H1 (cell line): ENCODE results near the gene ANKRD11.

ENCODE experiments used
- ATF3 ChIP-seq: IDR thresholded peaks from 2 replicates; pipeline ENCODE4 v1.6.1; 2011; ENCODE audit warnings: low read depth, mild to moderate bottlenecking, low read length; ENCODE audit not compliant: insufficient read depth
- CTCF ChIP-seq, 3 experiments: IDR thresholded peaks; 1 replicate in 2 of 3; 2 replicates in 1 of 3; pipeline versions ENCODE4 v1.5.1 to v1.6.1; 2011; ENCODE audit warnings: low read length in 3 of 3, mild to moderate bottlenecking in 3 of 3, inconsistent platforms in 2 of 3, low read depth in 1 of 3, moderate library complexity in 1 of 3; ENCODE audit not compliant: insufficient read depth in 1 of 3; ENCODE audit errors: control extremely low read depth in 1 of 3
- EP300 ChIP-seq, 2 experiments: IDR thresholded peaks; 1 replicate in 1 of 2; 2 replicates in 1 of 2; pipeline ENCODE4 v1.6.1; 2011 to 2012; ENCODE audit warnings: low read depth in 2 of 2, low read length in 2 of 2, mild to moderate bottlenecking in 2 of 2, borderline replicate concordance in 1 of 2, inconsistent platforms in 1 of 2, moderate library complexity in 1 of 2
- EZH2 ChIP-seq: fragments of 200-600 bp; sonication (generic); IDR thresholded peaks from 2 replicates; pipeline ENCODE4 v1.7.1; 2012; ENCODE audit warnings: low read depth, mild to moderate bottlenecking, moderate library complexity, low read length, inconsistent platforms; ENCODE audit not compliant: severe bottlenecking
- POLR2AphosphoS5 ChIP-seq: IDR thresholded peaks from 2 replicates; pipeline ENCODE4 v1.6.1; 2011; ENCODE audit warnings: low read depth, low read length
- RAD21 ChIP-seq, 2 experiments: IDR thresholded peaks in 1 of 2; conservative IDR thresholded peaks in 1 of 2; 2 replicates each; pipeline ENCODE4 v1.6.1; 2011; ENCODE audit warnings: low read depth in 2 of 2, low read length in 2 of 2, improper control_type of control experiment in 1 of 2, inconsistent platforms in 1 of 2, mild to moderate bottlenecking in 1 of 2, moderate library complexity in 1 of 2
- SIX5 ChIP-seq: IDR thresholded peaks from 2 replicates; pipeline ENCODE4 v1.6.1; 2011; ENCODE audit warnings: mild to moderate bottlenecking, low read depth, low read length
- SRF ChIP-seq: IDR thresholded peaks from 2 replicates; pipeline ENCODE4 v1.6.1; 2011; ENCODE audit warnings: mild to moderate bottlenecking, low read depth, low read length, moderate library complexity
- TBP ChIP-seq: IDR thresholded peaks from 2 replicates; pipeline ENCODE4 v1.6.1; 2011; ENCODE audit warnings: low read depth, low read length, improper control_type of control experiment

GRCh38 chr16:89261691-89262563 lies 228.4 kb downstream of the ANKRD11 start:
- TF ChIP-seq CTCF (IDR thresholded peaks at IDR 0.05; ENCODE audit: control extremely low read depth in 1 of 3, insufficient read depth in 1 of 3, low read depth in 1 of 3, low read length in 3 of 3) (no peak), EZH2 (no peak), ATF3 (no peak), TBP (no peak), POLR2AphosphoS5 (no peak), SIX5 (no peak), EP300 (IDR thresholded peaks at IDR 0.05; ENCODE audit: borderline replicate concordance in 1 of 2, low read depth in 2 of 2, low read length in 2 of 2) (no peak), SRF (no peak), RAD21 (IDR thresholded peaks at IDR 0.05 in 1 of 2, conservative IDR thresholded peaks at IDR 0.05 in 1 of 2; ENCODE audit: low read depth in 2 of 2, low read length in 2 of 2) (no peak)
